ENCODE results near the gene ZBTB34.

Gene ZBTB34

DNA sequence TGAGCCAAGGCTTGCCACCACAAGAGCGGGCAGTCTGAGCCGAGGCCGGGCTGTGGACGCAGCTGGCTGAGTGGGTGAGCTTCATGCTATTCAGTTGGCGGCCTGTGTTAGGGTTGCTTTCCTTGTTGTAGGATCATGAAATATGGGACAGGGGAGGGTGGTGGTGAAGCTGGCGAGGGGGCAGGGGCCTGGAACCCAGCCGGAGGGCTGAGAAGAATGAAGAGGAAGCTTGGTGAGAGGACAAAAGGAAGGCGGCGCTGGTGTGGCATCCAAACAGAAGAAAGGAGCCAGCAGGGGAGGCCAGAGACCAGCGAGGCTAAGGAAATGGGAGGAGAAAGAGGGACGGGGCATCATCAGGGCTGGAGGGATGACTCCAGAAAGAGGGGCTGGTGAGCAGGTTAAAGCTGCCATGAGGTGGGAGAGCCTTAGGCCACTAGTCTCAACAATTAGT, 72.5 kb downstream of the ZBTB34 start:
- no peak for DNase-seq

DNA sequence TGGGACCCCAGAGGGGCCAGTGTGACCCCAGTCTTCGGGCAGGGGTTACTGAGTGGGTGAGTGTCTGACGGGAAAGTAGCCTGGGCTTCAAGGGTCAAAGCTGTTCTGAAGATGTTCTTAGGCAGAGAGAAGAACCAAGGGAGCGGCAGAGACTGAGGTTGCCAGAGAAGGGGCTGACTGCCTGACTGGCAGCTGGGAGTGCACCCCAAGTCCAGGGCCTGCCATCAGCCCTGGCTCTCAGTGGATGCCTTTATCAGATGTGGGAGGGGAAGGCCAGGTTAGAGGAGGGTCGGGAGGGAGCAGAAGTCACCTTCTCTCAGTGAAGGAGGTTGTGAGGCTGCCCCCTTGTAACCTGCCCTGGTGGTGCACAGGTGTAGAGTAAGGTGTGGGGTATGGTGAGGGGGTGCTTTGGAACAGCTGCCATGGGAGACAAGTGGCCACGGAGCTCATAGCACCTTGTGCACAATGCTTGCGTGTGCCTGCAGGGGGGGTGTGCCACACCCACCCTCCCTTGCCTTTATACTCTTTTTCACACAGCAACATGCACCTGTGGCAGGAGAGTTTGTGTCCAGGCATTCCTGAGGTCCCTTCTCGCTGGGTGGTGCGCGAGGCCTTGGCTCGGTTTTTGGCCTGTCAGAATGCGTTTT, 73.0 kb downstream of the ZBTB34 start:
- DNase-seq: no peak

DNA sequence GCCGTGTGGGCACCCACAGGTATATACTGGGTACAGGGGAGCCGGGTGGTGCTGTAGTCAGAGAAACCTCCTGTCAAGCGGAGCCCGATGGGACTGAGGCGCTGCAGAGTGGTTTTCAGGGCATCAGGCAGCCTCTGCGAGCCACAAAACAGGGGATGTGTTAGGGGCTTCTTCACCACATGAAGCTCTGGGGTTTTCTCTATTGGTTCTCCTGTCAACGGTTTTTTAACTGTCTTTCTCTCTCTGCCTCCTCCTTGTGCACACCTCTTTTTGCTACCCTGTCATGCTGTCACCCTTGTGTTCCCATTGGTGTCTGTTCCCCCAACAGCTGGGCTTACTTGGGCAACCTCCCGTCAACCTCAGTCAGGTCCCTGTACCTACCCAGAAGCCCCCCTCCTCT, 74.0 kb downstream of the ZBTB34 start:
- no peak for DNase-seq

Measured in right forelimb (tissue), 1 donor.